OCI-LY3 (cell line): Measurements from ENCODE around the gene LMNB1.
"Not testable (repeated sequence)": the region's sequence is repeated elsewhere in the genome, so short reads cannot be mapped to it uniquely, and the experiment has no call there.

Experiments used
- EZH2phosphoT487 ChIP-seq: fragments of 200-600 bp; shearing (Covaris generic); IDR thresholded peaks from 2 replicates; pipeline ENCODE4 v1.6.1; 2018; ENCODE audit warnings: antibody characterized with exemption, mixed run types, low read depth
- TF ChIP-seq, protein P1 (sequence below): fragments of 200-600, 300-600 bp; sonication (generic); IDR thresholded peaks from 2 replicates; pipeline ENCODE4 v1.5.1; 2014; ENCODE audit warnings: antibody characterized with exemption, low read length, low read depth

- TF ChIP-seq, protein P1, sequence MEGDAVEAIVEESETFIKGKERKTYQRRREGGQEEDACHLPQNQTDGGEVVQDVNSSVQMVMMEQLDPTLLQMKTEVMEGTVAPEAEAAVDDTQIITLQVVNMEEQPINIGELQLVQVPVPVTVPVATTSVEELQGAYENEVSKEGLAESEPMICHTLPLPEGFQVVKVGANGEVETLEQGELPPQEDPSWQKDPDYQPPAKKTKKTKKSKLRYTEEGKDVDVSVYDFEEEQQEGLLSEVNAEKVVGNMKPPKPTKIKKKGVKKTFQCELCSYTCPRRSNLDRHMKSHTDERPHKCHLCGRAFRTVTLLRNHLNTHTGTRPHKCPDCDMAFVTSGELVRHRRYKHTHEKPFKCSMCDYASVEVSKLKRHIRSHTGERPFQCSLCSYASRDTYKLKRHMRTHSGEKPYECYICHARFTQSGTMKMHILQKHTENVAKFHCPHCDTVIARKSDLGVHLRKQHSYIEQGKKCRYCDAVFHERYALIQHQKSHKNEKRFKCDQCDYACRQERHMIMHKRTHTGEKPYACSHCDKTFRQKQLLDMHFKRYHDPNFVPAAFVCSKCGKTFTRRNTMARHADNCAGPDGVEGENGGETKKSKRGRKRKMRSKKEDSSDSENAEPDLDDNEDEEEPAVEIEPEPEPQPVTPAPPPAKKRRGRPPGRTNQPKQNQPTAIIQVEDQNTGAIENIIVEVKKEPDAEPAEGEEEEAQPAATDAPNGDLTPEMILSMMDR, result not testable (repeated sequence)
- not testable (repeated sequence) for TF ChIP-seq EZH2phosphoT487
Observed at GRCh38 chr5:126845470-126846070, 68.6 kb downstream of the LMNB1 start.
